CD4-positive, alpha-beta memory T cell (primary cell): ENCODE results near the gene NDUFV3. TPM values are rescaled to one million over a fixed set of nuclear protein-coding genes. Genes with fewer than 3 reads are reported as not detected.
"Not testable (repeated sequence)": the region's sequence is repeated elsewhere in the genome, so short reads cannot be mapped to it uniquely, and the experiment has no call there.

Source experiments
- CTCF ChIA-PET: fragments of 350-600 bp; sonication (Branson Sonifier 250); formaldehyde crosslinking; loops from one replicate; lab custom pipeline; 2021; ENCODE audit warnings: inconsistent platforms; ENCODE audit not compliant: partially characterized antibody; lab: Charles Lee
- POLR2A ChIA-PET: fragments of 350-600 bp; sonication (Branson Sonifier 250); formaldehyde crosslinking; loops from one replicate; lab custom pipeline; 2021; ENCODE audit not compliant: partially characterized antibody; lab: Charles Lee
- DNase-seq, 5 donors: peaks; one replicate each; pipeline versions ENCODE4 v3.0.0 to v3.0.0-alpha.2; 2020 to 2022; ENCODE audit warnings: mixed read lengths in 1 of 5
- H3K27ac ChIP-seq: one replicate; pipeline ENCODE4 v1.7.0; 2013; ENCODE audit warnings: low read depth, low read length
- H3K27me3 ChIP-seq: 2 replicates; pipeline ENCODE4 v1.7.0; 2013; ENCODE audit warnings: mild to moderate bottlenecking, low read length, moderate library complexity; ENCODE audit not compliant: insufficient read depth
- H3K36me3 ChIP-seq: 2 replicates; pipeline ENCODE4 v1.7.0; 2013; ENCODE audit warnings: mild to moderate bottlenecking, low read length, moderate library complexity; ENCODE audit not compliant: insufficient read depth
- H3K4me1 ChIP-seq: 2 replicates; pipeline ENCODE4 v1.7.0; 2013; ENCODE audit warnings: mild to moderate bottlenecking, low read length, moderate library complexity; ENCODE audit not compliant: insufficient read depth
- H3K4me3 ChIP-seq, 2 donors: one replicate each; pipeline ENCODE4 v1.7.0; 2013; ENCODE audit warnings: low read length in 2 of 2, mild to moderate bottlenecking in 1 of 2
- H3K9me3 ChIP-seq, 2 donors: one replicate each; pipeline ENCODE4 v1.7.0; 2013; ENCODE audit warnings: low read length in 2 of 2, control low read depth in 1 of 2; ENCODE audit not compliant: control insufficient read depth in 1 of 2
- H3K27ac Mint-ChIP-seq, 7 donors: one replicate each; pipeline ENCODE4 v1.8.0; 2020 to 2021; ENCODE audit warnings: mixed read lengths in 7 of 7, mild to moderate bottlenecking in 6 of 7, inconsistent platforms in 3 of 7, moderate library complexity in 3 of 7
- H3K27me3 Mint-ChIP-seq, 2 donors: one replicate each; pipeline ENCODE4 v1.8.0; 2020 to 2021; ENCODE audit warnings: mixed read lengths in 2 of 2
- H3K36me3 Mint-ChIP-seq, 2 donors: one replicate each; pipeline ENCODE4 v1.8.0; 2020 to 2021; ENCODE audit warnings: mixed read lengths in 2 of 2, inconsistent platforms in 1 of 2, mild to moderate bottlenecking in 1 of 2
- H3K4me1 Mint-ChIP-seq, 4 donors: one replicate each; pipeline ENCODE4 v1.8.0; 2020 to 2021; ENCODE audit warnings: mixed read lengths in 4 of 4, mild to moderate bottlenecking in 1 of 4
- H3K4me3 Mint-ChIP-seq, 8 donors: one replicate each; pipeline ENCODE4 v1.8.0; 2020 to 2021; ENCODE audit warnings: mixed read lengths in 8 of 8, mild to moderate bottlenecking in 7 of 8, moderate library complexity in 6 of 8, inconsistent platforms in 3 of 8
- H3K9me3 Mint-ChIP-seq, 8 donors: one replicate each; pipeline ENCODE4 v1.8.0; 2020 to 2021; ENCODE audit warnings: mixed read lengths in 8 of 8, mild to moderate bottlenecking in 5 of 8, inconsistent platforms in 3 of 8, moderate library complexity in 1 of 8
- intact Hi-C: fragments of 100-400 bp; cut with micrococcal nuclease; formaldehyde crosslinking; loops from one replicate; pipeline ENCODE4 v1.15.1; 2023
- polyA plus RNA-seq, 2 donors: library from polyadenylated mRNA; unstranded; fragments of 300-500 nt; fragmentation: Illumina TruSeq; gene quantifications; one replicate each; pipeline ENCODE4 v1.2.3, GENCODE V29; 2021
- total RNA-seq, 2 experiments: library from RNA; stranded (reverse); gene quantifications; one replicate each; pipeline ENCODE4 v1.2.3, GENCODE V29; 2021

NDUFV3 gene
- total and polyA plus RNA-seq, 4 experiments from 2014 or later = 9.1 to 33.2 (median 25.8) TPM

- Histone ChIP-seq H3K27ac (no peak overlapping the region), H3K4me1 (no peaks in the 10 kb centered on the region), H3K27me3 (no peaks in the 10 kb centered on the region), H3K4me3 (no peak overlapping the region), H3K9me3 (no peaks in the 10 kb centered on the region), H3K36me3 (peaks cover 47% of the 10 kb centered on the region)
- Mint-ChIP-seq H3K27ac (peak overlapping the region in 1 of 7 donors; percentile 19), H3K4me3 (no peak overlapping the region), H3K4me1 (peaks cover 3 to 24% (median 10%) of the 10 kb centered on the region in 4 donors), H3K36me3 (peaks cover 30 to 56% of the 10 kb centered on the region in 2 donors), H3K27me3 (no peaks in the 10 kb centered on the region), H3K9me3 (no peaks in the 10 kb centered on the region)
- intact Hi-C loops = no loop called here
- ChIA-PET CTCF (no interaction called here), POLR2A (no interaction called here)
- no peak for DNase-seq
These were observed 7.3 kb downstream of the NDUFV3 start for GRCh38 chr21:42900446-42900845.

- no peak overlapping the region for H3K4me3 ChIP-seq
- no peak for DNase-seq
- peaks cover 44% of the 10 kb centered on the region for H3K36me3 ChIP-seq
- Mint-ChIP-seq H3K4me3 (no peak overlapping the region), H3K36me3 (peaks cover 29 to 57% of the 10 kb centered on the region in 2 donors), H3K27ac (peak overlapping the region in 1 of 7 donors; percentile 50), H3K27me3 (no peaks in the 10 kb centered on the region), H3K9me3 (no peaks in the 10 kb centered on the region), H3K4me1 (peaks cover under 1 to 8% (median 2%) of the 10 kb centered on the region in 4 donors)
- no peaks in the 10 kb centered on the region for H3K4me1 ChIP-seq
- no peak overlapping the region for H3K27ac ChIP-seq
- CTCF ChIA-PET = no interaction called here
- intact Hi-C loops = no loop called here
- H3K27me3 ChIP-seq = no peaks in the 10 kb centered on the region
- POLR2A ChIA-PET = interaction anchor here (1.1 kb wide), 1 partner anchor 11 kb away, joined by 3 read pairs; the partner anchor contains the start of gene NDUFV3
- no peaks in the 10 kb centered on the region for H3K9me3 ChIP-seq
These were observed 10.7 kb downstream of the NDUFV3 start for GRCh38 chr21:42903817-42904216.

DNA sequence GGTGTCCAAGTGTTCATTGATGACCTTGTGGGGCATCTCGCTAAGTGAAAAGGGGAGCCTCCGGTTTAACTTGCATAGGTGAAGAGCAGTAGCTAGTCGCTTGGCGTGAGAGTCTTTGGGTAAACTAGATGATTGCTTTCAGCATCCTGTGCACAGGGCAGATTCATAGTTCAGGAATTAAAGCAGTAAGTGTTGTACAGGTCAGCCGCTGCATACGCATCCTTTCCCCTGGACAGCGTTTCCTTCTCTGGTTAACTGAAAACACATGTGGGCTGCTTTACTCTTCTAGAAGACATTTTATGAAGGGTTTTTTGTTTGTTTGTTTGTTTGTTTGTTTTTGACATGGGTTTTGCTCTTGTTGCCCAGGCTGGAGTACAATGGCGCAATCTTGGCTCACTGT lies 12.1 kb downstream of the NDUFV3 start:
- H3K4me1 Mint-ChIP-seq = peaks cover 0 to 5% (median under 1%) of the 10 kb centered on the region in 4 donors
- H3K27me3 Mint-ChIP-seq = no peaks in the 10 kb centered on the region
- CTCF ChIA-PET = no interaction called here
- Histone ChIP-seq H3K4me3 (no peak overlapping the region), H3K27ac (no peak overlapping the region), H3K4me1 (no peaks in the 10 kb centered on the region), H3K36me3 (peaks cover 53% of the 10 kb centered on the region), H3K27me3 (no peaks in the 10 kb centered on the region), H3K9me3 (no peaks in the 10 kb centered on the region)
- intact Hi-C loops = no loop called here
- H3K36me3 Mint-ChIP-seq = peaks cover 31 to 67% of the 10 kb centered on the region in 2 donors
- no peak overlapping the region for H3K27ac Mint-ChIP-seq
- no peak overlapping the region for H3K4me3 Mint-ChIP-seq
- H3K9me3 Mint-ChIP-seq = no peaks in the 10 kb centered on the region
- POLR2A ChIA-PET = no interaction called here
- no peak for DNase-seq

DNA sequence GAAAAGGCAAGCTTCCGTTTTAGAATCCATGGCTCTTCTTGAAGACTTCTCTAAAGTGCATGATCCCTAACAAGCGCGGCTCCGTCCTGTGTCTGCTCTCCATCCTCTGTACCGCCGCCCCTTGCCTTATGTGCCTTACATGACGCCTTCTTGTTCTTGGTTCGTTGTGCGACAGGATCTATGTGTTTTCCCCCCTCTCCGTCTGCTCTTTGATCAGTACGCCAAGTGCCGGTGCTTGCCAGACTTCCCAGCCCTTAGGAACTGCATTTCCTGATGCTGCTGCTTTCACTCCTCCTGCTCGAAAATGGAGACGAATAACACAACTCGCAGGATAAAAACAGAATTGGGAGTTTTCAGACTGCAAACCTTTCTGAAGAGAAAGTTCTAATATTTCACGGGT lies 13.1 kb downstream of the NDUFV3 start:
- no peak overlapping the region for H3K4me3 ChIP-seq
- ChIA-PET CTCF (no interaction called here), POLR2A (no interaction called here)
- H3K9me3 Mint-ChIP-seq = no peaks in the 10 kb centered on the region
- no peaks in the 10 kb centered on the region for H3K4me1 ChIP-seq
- H3K4me3 Mint-ChIP-seq = no peak overlapping the region
- no peak overlapping the region for H3K27ac ChIP-seq
- H3K27ac Mint-ChIP-seq = peak overlapping the region in 2 of 7 donors; percentile 4 to 17
- H3K36me3 Mint-ChIP-seq = peaks cover 34 to 63% of the 10 kb centered on the region in 2 donors
- H3K36me3 ChIP-seq = peaks cover 53% of the 10 kb centered on the region
- no peaks in the 10 kb centered on the region for H3K27me3 ChIP-seq
- intact Hi-C loops = no loop called here
- no peaks in the 10 kb centered on the region for H3K9me3 ChIP-seq
- no peak for DNase-seq
- H3K4me1 Mint-ChIP-seq = peaks cover 0 to 2% (median 0%) of the 10 kb centered on the region in 4 donors
- H3K27me3 Mint-ChIP-seq = no peaks in the 10 kb centered on the region

- peaks cover 40% of the 10 kb centered on the region for H3K36me3 ChIP-seq
- POLR2A ChIA-PET, H3K27ac ChIP-seq, H3K4me1 Mint-ChIP-seq, H3K27ac Mint-ChIP-seq, H3K4me3 Mint-ChIP-seq, H3K27me3 Mint-ChIP-seq, DNase-seq, intact Hi-C loops, H3K4me3 ChIP-seq, H3K9me3 Mint-ChIP-seq, H3K9me3 ChIP-seq, H3K4me1 ChIP-seq, H3K27me3 ChIP-seq: not testable (repeated sequence)
- CTCF ChIA-PET = interaction anchor here (0.7 kb wide), 1 partner anchor 314 kb away, joined by 3 read pairs; no protein-coding TSS in a partner anchor
- peaks cover 32 to 61% of the 10 kb centered on the region in 2 donors for H3K36me3 Mint-ChIP-seq
These were observed 15.4 kb downstream of the NDUFV3 start for GRCh38 chr21:42908484-42908883.

- DNase-seq, H3K9me3 ChIP-seq, H3K27me3 ChIP-seq, H3K27ac Mint-ChIP-seq, H3K27ac ChIP-seq, H3K27me3 Mint-ChIP-seq, CTCF ChIA-PET, H3K4me3 ChIP-seq, POLR2A ChIA-PET, H3K4me1 Mint-ChIP-seq, H3K9me3 Mint-ChIP-seq, intact Hi-C loops, H3K4me3 Mint-ChIP-seq, H3K4me1 ChIP-seq: not testable (repeated sequence)
- H3K36me3 ChIP-seq = peaks cover 14% of the 10 kb centered on the region
- peaks cover 16 to 38% of the 10 kb centered on the region in 2 donors for H3K36me3 Mint-ChIP-seq
These were observed 18.8 kb downstream of the NDUFV3 start for GRCh38 chr21:42911920-42912319.

GRCh38 chr21:42913476-42913875 lies 20.4 kb downstream of the NDUFV3 start:
- ChIA-PET CTCF (no interaction called here), POLR2A (no interaction called here)
- Mint-ChIP-seq H3K4me3 (no peak overlapping the region), H3K4me1 (peaks cover 0 to 2% (median under 1%) of the 10 kb centered on the region in 4 donors), H3K36me3 (peaks cover 14 to 29% of the 10 kb centered on the region in 2 donors), H3K27me3 (no peaks in the 10 kb centered on the region), H3K27ac (peak overlapping the region in 2 of 7 donors; percentile 19 to 50), H3K9me3 (no peaks in the 10 kb centered on the region)
- H3K4me1 ChIP-seq = no peaks in the 10 kb centered on the region
- no peak overlapping the region for H3K27ac ChIP-seq
- H3K27me3 ChIP-seq = no peaks in the 10 kb centered on the region
- peaks cover 14% of the 10 kb centered on the region for H3K36me3 ChIP-seq
- intact Hi-C loops = no loop called here
- no peak for DNase-seq
- H3K4me3 ChIP-seq = no peak overlapping the region
- H3K9me3 ChIP-seq = no peaks in the 10 kb centered on the region
